Measurements from ENCODE around the gene TMEM9B. TPM values are rescaled to one million over a fixed set of nuclear protein-coding genes. Genes with fewer than 3 reads are reported as not detected.
A peak's percentile ranks its signal among the peaks of the same experiment; 100 is the strongest.

The TMEM9B gene
- total RNA-seq, 2 donors from 2014 or later: 8.6 to 11.8 TPM

DNA sequence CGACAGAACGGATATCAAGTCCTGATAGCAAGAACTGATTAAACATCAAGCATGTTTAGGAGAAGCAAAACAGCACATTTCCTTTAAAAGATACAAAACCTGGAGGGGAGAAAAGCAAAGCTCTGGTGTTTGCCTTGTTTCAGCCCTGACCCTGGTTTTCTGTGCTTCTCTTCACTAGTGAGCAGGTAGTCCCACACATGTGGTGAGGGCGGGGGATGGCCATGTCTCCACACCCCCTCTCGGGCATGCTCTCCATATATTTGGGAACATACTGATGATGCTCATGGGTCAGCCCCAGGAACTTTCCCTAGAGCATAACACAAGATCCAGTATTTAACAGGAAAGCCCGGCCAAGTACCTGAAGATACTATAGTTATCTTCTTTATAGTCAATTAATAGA, 41.6 kb downstream of the TMEM9B start:
- Mint-ChIP-seq H3K36me3 (ENCODE audit: low read depth) (peaks cover 49% of the 10 kb centered on the region), H3K9me3 (no peaks in the 10 kb centered on the region), H3K27me3 (ENCODE audit: insufficient read depth) (no peaks in the 10 kb centered on the region), H3K4me1 (no peaks in the 10 kb centered on the region), H3K4me3 (no peak overlapping the region), H3K27ac (no peak overlapping the region)
- TF ChIP-seq, protein P1, sequence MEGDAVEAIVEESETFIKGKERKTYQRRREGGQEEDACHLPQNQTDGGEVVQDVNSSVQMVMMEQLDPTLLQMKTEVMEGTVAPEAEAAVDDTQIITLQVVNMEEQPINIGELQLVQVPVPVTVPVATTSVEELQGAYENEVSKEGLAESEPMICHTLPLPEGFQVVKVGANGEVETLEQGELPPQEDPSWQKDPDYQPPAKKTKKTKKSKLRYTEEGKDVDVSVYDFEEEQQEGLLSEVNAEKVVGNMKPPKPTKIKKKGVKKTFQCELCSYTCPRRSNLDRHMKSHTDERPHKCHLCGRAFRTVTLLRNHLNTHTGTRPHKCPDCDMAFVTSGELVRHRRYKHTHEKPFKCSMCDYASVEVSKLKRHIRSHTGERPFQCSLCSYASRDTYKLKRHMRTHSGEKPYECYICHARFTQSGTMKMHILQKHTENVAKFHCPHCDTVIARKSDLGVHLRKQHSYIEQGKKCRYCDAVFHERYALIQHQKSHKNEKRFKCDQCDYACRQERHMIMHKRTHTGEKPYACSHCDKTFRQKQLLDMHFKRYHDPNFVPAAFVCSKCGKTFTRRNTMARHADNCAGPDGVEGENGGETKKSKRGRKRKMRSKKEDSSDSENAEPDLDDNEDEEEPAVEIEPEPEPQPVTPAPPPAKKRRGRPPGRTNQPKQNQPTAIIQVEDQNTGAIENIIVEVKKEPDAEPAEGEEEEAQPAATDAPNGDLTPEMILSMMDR (conservative IDR thresholded peaks at IDR 0.05): no peak
- Histone ChIP-seq H3K4me3 (ENCODE audit: low read length) (no peak overlapping the region), H3K4me1 (ENCODE audit: control insufficient read depth, insufficient read depth, low read length) (peaks cover 3% of the 10 kb centered on the region), H3K9me3 (ENCODE audit: control insufficient read depth, low read length) (no peaks in the 10 kb centered on the region), H3K9ac (ENCODE audit: extremely low read depth, low read length, poor library complexity, severe bottlenecking) (no peak overlapping the region), H3K36me3 (ENCODE audit: control insufficient read depth, insufficient read depth, low read length) (peaks cover 57% of the 10 kb centered on the region), H3K27me3 (ENCODE audit: control insufficient read depth, insufficient read depth, low read length, poor library complexity, severe bottlenecking) (no peaks in the 10 kb centered on the region), H3K27ac (ENCODE audit: low read depth, low read length) (no peak overlapping the region)
- DNase-seq: no peak
- 92 to 95% methylated on average over 3 to 5 of the region's 5 CpGs for WGBS, 2 experiments (ENCODE audit: insufficient coverage in 1 of 2, insufficient read length in 1 of 2)

DNA sequence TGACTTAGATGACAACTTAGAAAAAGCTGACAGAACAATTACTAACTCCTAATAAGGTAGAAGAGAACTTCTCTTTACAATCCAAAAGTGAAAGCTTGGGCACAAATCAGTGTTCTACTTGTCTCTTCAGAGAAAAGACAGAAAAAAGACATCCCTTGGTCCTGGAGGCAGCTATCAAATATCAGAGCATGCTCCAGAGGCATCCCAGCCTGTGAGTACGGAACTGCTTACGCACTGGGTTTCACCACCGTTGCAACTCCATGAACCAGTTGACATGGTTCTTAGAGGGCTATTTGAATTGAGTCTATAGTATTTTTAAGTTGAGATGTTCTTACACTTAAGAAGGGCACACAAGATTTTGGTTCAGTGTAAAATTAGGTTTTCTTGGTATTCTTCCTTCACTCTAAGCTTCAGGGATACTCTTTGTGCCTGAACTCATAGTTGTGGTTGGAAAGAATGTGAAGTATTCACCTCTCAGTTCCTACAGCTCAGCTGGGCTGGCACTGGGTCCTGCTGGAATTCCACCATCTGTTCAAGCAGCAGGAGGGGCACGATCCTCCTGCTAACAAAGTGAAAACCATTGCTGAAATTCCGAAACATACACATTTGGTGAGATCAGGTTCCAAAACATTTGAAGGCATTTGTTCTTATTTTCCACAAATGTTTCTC, 47.0 kb downstream of the TMEM9B start:
- Histone ChIP-seq H3K36me3 (ENCODE audit: control insufficient read depth, insufficient read depth, low read length) (peaks cover 86% of the 10 kb centered on the region), H3K9ac (ENCODE audit: extremely low read depth, low read length, poor library complexity, severe bottlenecking) (peak overlapping the region; percentile 5), H3K4me3 (ENCODE audit: low read length) (peak overlapping the region; percentile 21), H3K4me1 (ENCODE audit: control insufficient read depth, insufficient read depth, low read length) (peaks cover 11% of the 10 kb centered on the region), H3K9me3 (ENCODE audit: control insufficient read depth, low read length) (no peaks in the 10 kb centered on the region), H3K27me3 (ENCODE audit: control insufficient read depth, insufficient read depth, low read length, poor library complexity, severe bottlenecking) (no peaks in the 10 kb centered on the region), H3K27ac (ENCODE audit: low read depth, low read length) (peak overlapping the region; percentile 87)
- peak; percentile 70 for DNase-seq
- Mint-ChIP-seq H3K27me3 (ENCODE audit: insufficient read depth) (no peaks in the 10 kb centered on the region), H3K4me3 (no peak overlapping the region), H3K9me3 (no peaks in the 10 kb centered on the region), H3K27ac (no peak overlapping the region), H3K4me1 (peaks cover 16% of the 10 kb centered on the region), H3K36me3 (ENCODE audit: low read depth) (peaks cover 70% of the 10 kb centered on the region)
- 52 to 87% methylated on average over 3 to 5 of the region's 5 CpGs for WGBS, 2 experiments (ENCODE audit: insufficient coverage in 1 of 2, insufficient read length in 1 of 2)
- TF ChIP-seq, protein P1 (conservative IDR thresholded peaks at IDR 0.05): no peak

DNA sequence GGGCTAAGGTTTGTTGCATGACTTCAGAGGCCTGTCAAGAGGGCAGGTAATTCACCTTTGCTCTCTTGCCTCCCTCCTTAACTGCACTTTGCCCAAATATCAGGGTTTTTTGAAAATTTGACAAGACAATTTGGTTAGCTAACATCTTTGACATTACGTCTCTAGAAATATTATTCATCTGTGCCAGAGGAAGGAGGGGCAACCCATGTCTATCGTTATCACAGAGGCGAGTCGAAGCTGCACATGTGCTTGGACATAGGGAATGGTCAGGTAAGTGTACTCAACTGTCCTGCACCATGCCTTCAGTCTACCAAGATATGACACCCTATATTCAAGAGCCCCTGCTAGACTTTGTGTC, 49.6 kb downstream of the TMEM9B start:
- H3K9me3 Mint-ChIP-seq: no peaks in the 10 kb centered on the region
- peaks cover 25% of the 10 kb centered on the region for H3K4me1 Mint-ChIP-seq
- TF ChIP-seq, protein P1 (conservative IDR thresholded peaks at IDR 0.05): no peak
- DNase-seq: no peak
- Histone ChIP-seq H3K27me3 (ENCODE audit: control insufficient read depth, insufficient read depth, low read length, poor library complexity, severe bottlenecking) (no peaks in the 10 kb centered on the region), H3K4me3 (ENCODE audit: low read length) (no peak overlapping the region), H3K9ac (ENCODE audit: extremely low read depth, low read length, poor library complexity, severe bottlenecking) (no peak overlapping the region), H3K9me3 (ENCODE audit: control insufficient read depth, low read length) (no peaks in the 10 kb centered on the region), H3K4me1 (ENCODE audit: control insufficient read depth, insufficient read depth, low read length) (peaks cover 8% of the 10 kb centered on the region), H3K36me3 (ENCODE audit: control insufficient read depth, insufficient read depth, low read length) (peaks cover 60% of the 10 kb centered on the region), H3K27ac (ENCODE audit: low read depth, low read length) (no peak overlapping the region)
- H3K27me3 Mint-ChIP-seq (ENCODE audit: insufficient read depth): no peaks in the 10 kb centered on the region
- no peak overlapping the region for H3K4me3 Mint-ChIP-seq
- H3K36me3 Mint-ChIP-seq (ENCODE audit: low read depth): peaks cover 49% of the 10 kb centered on the region
- no peak overlapping the region for H3K27ac Mint-ChIP-seq
- 89 to 100% methylated on average over 3 to 4 of the region's 4 CpGs for WGBS, 2 experiments (ENCODE audit: insufficient coverage in 1 of 2, insufficient read length in 1 of 2)

All from endodermal cell (in vitro differentiated cells).